T-helper 9 cell (primary cell): ENCODE data around the gene VCPKMT.

Experiments
- DNase-seq: peaks from one replicate; pipeline ENCODE4 v3.0.0-alpha.2; 2020
- total RNA-seq, 2 donors: gene quantifications; one replicate each; lab custom pipeline; 2026; lab: John Stamatoyannopoulos, UW

The VCPKMT gene
- total RNA-seq = 23.4 to 45.9 reads per million in 2 donors

- DNase-seq = peak; percentile 94
Observed at GRCh38 chr14:50116181-50116956, at the start of gene VCPKMT. Gene VCPKMT, minus strand, starts transcription at chr14:50116572. Its CDS starts 20 bp downstream, at chr14:50116552.

GRCh38 chr14:50156111-50156510 lies 39.7 kb upstream of the VCPKMT start:
- no peak for DNase-seq

GRCh38 chr14:50148799-50149198 lies 32.4 kb upstream of the VCPKMT start:
- no peak for DNase-seq

GRCh38 chr14:50139192-50139591 lies 22.8 kb upstream of the VCPKMT start:
- DNase-seq = no peak

GRCh38 chr14:50127802-50128201 lies 11.4 kb upstream of the VCPKMT start:
- no peak for DNase-seq

GRCh38 chr14:50123062-50123461 lies 6.7 kb upstream of the VCPKMT start:
- no peak for DNase-seq

GRCh38 chr14:50122291-50122690 lies 5.9 kb upstream of the VCPKMT start:
- no peak for DNase-seq

- DNase-seq = no peak
Observed at GRCh38 chr14:50121486-50121885, 5.1 kb upstream of the VCPKMT start.

GRCh38 chr14:50117456-50117855 lies 1.1 kb upstream of the VCPKMT start:
- no peak for DNase-seq

- no peak for DNase-seq
Observed at GRCh38 chr14:50116966-50117365, 594 bp upstream of the VCPKMT start.

GRCh38 chr14:50113381-50114035 lies 2.9 kb downstream of the VCPKMT start:
- no peak for DNase-seq

GRCh38 chr14:50110323-50111037 lies 5.9 kb downstream of the VCPKMT start:
- no peak for DNase-seq

GRCh38 chr14:50109342-50109741 lies 7.0 kb downstream of the VCPKMT start:
- DNase-seq = no peak

GRCh38 chr14:50107850-50108249 lies 8.5 kb downstream of the VCPKMT start:
- no peak for DNase-seq

- no peak for DNase-seq
Observed at GRCh38 chr14:50106178-50106577, 10.2 kb downstream of the VCPKMT start.

GRCh38 chr14:50103558-50103957 lies 12.8 kb downstream of the VCPKMT start:
- no peak for DNase-seq

GRCh38 chr14:50101417-50101816 lies 15.0 kb downstream of the VCPKMT start:
- no peak for DNase-seq

GRCh38 chr14:50100805-50101204 lies 15.6 kb downstream of the VCPKMT start:
- DNase-seq = no peak

- no peak for DNase-seq
Observed at GRCh38 chr14:50099335-50099734, 17.0 kb downstream of the VCPKMT start.

- no peak for DNase-seq
Observed at GRCh38 chr14:50095895-50096294, 20.5 kb downstream of the VCPKMT start.

- no peak for DNase-seq
Observed at GRCh38 chr14:50094056-50094755, 22.2 kb downstream of the VCPKMT start.

- no peak for DNase-seq
Observed at GRCh38 chr14:50093496-50093895, 22.9 kb downstream of the VCPKMT start.

- DNase-seq = no peak
Observed at GRCh38 chr14:50092006-50092555, 24.3 kb downstream of the VCPKMT start.
